ENCODE data around the gene MACROD2. TPM values are rescaled to one million over a fixed set of nuclear protein-coding genes. Genes with fewer than 3 reads are reported as not detected.

The MACROD2 gene
- total RNA-seq, 2 donors from 2014 or later = 8.3 to 21.8 TPM

DNA sequence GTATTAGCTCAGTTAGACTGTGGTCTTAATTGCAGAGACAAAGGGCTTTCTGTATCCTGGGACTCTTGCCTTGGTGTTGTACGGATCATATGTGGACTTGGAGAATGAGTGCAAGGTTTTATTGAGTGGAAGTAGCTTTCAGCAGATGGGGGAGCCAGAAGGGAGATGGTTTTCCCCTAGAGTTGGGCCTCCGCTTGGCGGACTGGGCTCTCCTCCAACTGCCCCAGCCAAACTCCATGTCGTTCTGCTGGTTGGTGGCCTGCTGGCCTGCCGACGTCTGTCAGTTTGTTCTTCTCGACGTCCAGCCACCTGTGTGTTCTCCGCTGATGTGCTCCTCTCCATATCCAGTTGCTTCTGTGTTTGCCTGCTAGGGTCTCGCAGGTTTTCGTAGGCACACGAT, 531.6 kb downstream of the MACROD2 start:
- WGBS, 2 donors = 89 to 92% methylated on average over 12 of the region's 12 CpGs
- H3K9me3 ChIP-seq = no peaks in the 10 kb centered on the region
- no peak for TF ChIP-seq POLR2A (IDR thresholded peaks at IDR 0.05)
- TF ChIP-seq, protein P1, sequence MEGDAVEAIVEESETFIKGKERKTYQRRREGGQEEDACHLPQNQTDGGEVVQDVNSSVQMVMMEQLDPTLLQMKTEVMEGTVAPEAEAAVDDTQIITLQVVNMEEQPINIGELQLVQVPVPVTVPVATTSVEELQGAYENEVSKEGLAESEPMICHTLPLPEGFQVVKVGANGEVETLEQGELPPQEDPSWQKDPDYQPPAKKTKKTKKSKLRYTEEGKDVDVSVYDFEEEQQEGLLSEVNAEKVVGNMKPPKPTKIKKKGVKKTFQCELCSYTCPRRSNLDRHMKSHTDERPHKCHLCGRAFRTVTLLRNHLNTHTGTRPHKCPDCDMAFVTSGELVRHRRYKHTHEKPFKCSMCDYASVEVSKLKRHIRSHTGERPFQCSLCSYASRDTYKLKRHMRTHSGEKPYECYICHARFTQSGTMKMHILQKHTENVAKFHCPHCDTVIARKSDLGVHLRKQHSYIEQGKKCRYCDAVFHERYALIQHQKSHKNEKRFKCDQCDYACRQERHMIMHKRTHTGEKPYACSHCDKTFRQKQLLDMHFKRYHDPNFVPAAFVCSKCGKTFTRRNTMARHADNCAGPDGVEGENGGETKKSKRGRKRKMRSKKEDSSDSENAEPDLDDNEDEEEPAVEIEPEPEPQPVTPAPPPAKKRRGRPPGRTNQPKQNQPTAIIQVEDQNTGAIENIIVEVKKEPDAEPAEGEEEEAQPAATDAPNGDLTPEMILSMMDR (IDR thresholded peaks at IDR 0.05) = no peak
- ATAC-seq = no peak
- no peaks in the 10 kb centered on the region for H3K36me3 ChIP-seq (replicated peaks in 1 of 2; ENCODE audit: insufficient read depth in 1 of 2, low read depth in 2 of 2)
- no peaks in the 10 kb centered on the region for H3K4me1 ChIP-seq
- no peak overlapping the region for H3K27ac ChIP-seq
- H3K27me3 ChIP-seq = no peaks in the 10 kb centered on the region
- intact Hi-C loops (cut with DNase I) = no loop called here
- no peak overlapping the region for H3K4me3 ChIP-seq
- no peak for DNase-seq

DNA sequence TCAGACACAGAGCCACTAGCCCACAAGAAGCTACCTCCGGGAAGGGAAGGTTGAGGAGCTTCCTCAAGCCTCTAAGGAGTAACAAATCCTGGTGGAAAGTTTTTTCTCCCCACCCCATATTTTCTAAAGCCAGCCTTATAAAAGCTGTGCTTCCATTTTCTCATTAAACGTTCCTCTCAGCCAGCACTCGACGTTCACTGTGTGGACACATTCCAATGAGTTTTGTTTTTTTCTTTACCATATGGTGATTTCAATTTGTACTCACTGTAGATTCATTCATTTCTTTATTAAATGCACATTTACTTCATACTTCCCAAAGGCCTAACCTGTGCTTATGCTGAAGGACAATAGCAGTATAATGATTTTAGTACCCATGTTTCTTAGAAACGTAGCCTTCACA, 536.5 kb downstream of the MACROD2 start:
- H3K36me3 ChIP-seq (replicated peaks in 1 of 2; ENCODE audit: insufficient read depth in 1 of 2, low read depth in 2 of 2) = no peaks in the 10 kb centered on the region
- DNase-seq (no peak), ATAC-seq (no peak)
- 83 to 93% methylated on average over 5 of the region's 5 CpGs for WGBS, 2 donors
- no peak overlapping the region for H3K27ac ChIP-seq
- no peaks in the 10 kb centered on the region for H3K4me1 ChIP-seq
- H3K4me3 ChIP-seq = no peak overlapping the region
- TF ChIP-seq POLR2A (IDR thresholded peaks at IDR 0.05) = no peak
- TF ChIP-seq, protein P1 (IDR thresholded peaks at IDR 0.05) = no peak
- H3K9me3 ChIP-seq = no peaks in the 10 kb centered on the region
- intact Hi-C loops (cut with DNase I) = no loop called here
- no peaks in the 10 kb centered on the region for H3K27me3 ChIP-seq

DNA sequence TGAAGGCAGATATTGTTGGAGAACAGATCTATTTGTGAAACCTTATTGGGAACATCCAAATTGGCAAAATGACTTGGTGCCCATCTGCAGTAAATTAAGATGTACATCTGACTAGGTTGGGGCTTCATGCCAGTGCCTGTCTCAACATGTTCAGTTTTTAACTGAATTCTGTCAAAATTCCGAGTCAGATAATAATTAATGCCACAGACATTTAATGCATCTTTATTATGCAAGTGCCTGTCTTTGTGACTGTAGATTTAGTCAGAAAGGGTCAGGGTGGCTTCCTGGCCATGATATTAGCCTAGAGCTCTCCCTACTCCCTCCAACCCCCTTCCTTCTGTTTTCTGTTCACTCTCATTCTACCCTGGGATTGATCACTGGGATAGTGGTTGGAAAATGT, 541.4 kb downstream of the MACROD2 start:
- WGBS, 2 donors = 26 to 50% methylated on average over 1 of the region's 1 CpG
- Histone ChIP-seq H3K27me3 (no peaks in the 10 kb centered on the region), H3K9me3 (no peaks in the 10 kb centered on the region), H3K4me1 (no peaks in the 10 kb centered on the region), H3K27ac (no peak overlapping the region), H3K4me3 (no peak overlapping the region), H3K36me3 (replicated peaks in 1 of 2; ENCODE audit: insufficient read depth in 1 of 2, low read depth in 2 of 2) (no peaks in the 10 kb centered on the region)
- TF ChIP-seq POLR2A (IDR thresholded peaks at IDR 0.05) = no peak
- TF ChIP-seq, protein P1 (IDR thresholded peaks at IDR 0.05) = no peak
- intact Hi-C loops (cut with DNase I) = no loop called here
- ATAC-seq (no peak), DNase-seq (no peak)

DNA sequence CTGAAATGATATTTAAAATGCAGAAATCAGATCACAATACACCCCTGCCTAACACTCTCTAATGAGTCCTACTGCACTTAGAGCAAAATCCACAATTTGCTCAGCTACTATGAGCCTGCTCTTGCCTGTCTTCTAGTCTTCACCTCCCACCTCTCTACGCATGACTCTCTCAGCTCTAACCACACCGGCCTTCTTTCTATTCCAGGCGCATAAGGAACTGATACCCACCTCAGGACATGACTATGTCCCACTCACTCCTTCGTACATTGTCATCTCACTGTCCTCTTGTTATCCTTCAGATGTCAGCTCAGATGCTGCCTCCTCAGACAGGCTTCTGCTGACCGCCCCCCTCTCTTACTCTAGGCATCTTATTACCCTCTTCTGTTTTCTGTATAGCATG, 543.1 kb downstream of the MACROD2 start:
- Histone ChIP-seq H3K4me3 (no peak overlapping the region), H3K9me3 (no peaks in the 10 kb centered on the region), H3K4me1 (no peaks in the 10 kb centered on the region), H3K27me3 (no peaks in the 10 kb centered on the region), H3K27ac (no peak overlapping the region), H3K36me3 (replicated peaks in 1 of 2; ENCODE audit: insufficient read depth in 1 of 2, low read depth in 2 of 2) (no peaks in the 10 kb centered on the region)
- 88 to 91% methylated on average over 5 of the region's 5 CpGs for WGBS, 2 donors
- ATAC-seq = no peak
- no peak for DNase-seq
- TF ChIP-seq, protein P1 (IDR thresholded peaks at IDR 0.05) = no peak
- no peak for TF ChIP-seq POLR2A (IDR thresholded peaks at IDR 0.05)
- intact Hi-C loops (cut with DNase I) = no loop called here

DNA sequence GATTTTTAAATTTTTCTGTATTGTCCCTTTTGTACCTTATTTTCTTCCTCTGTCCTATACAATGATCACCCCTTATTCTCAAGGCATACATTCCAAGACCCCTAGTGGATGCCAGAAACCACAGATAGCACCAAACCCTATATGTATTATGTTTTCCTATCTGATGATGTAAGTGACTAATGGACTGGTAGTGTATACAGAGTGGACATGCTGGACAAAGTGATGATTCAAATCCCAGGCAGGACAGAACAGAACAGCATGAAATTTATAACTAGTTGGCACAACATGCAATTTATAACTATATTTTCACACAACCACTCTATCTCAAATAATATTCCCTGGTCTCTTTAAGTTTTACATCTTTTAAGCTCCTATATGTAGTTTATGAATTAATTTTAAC, 547.7 kb downstream of the MACROD2 start:
- DNase-seq = no peak
- Histone ChIP-seq H3K4me3 (no peak overlapping the region), H3K27me3 (no peaks in the 10 kb centered on the region), H3K27ac (no peak overlapping the region), H3K4me1 (no peaks in the 10 kb centered on the region), H3K36me3 (replicated peaks in 1 of 2; ENCODE audit: insufficient read depth in 1 of 2, low read depth in 2 of 2) (no peaks in the 10 kb centered on the region), H3K9me3 (no peaks in the 10 kb centered on the region)
- ATAC-seq = no peak
- no peak for TF ChIP-seq POLR2A (IDR thresholded peaks at IDR 0.05)
- TF ChIP-seq, protein P1 (IDR thresholded peaks at IDR 0.05) = no peak
- intact Hi-C loops (cut with DNase I) = no loop called here

Data from body of pancreas (tissue), 4 donors.